ENCODE data around the gene PLEKHG4. TPM values are rescaled to one million over a fixed set of nuclear protein-coding genes. Genes with fewer than 3 reads are reported as not detected.

PLEKHG4 gene
- polyA plus RNA-seq, 1 donor, result 9.2 TPM

DNA sequence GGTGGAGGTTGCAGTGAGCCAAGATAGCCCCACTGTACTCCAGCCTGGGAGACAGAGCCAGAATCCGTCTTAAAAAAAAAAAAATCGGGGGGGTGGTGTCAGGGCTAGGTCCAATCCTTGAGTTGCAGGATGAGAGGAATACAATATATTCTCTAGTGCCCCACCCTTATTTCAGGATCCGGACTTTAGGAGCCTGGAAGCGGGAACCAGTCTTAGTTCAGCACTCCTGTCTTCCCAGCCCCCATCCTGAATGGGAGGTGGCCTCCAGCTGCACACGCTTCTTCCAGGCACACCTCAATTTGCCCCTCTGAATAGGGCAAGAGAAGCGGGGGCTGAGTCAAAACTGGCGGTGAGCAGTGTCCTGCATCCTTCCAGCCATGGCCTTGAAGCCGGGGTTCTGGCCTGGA lies 33.7 kb upstream of the PLEKHG4 start:
- peak overlapping the region; percentile 81 for H3K4me3 ChIP-seq (ENCODE audit: low read length)
- H3K4me1 ChIP-seq (ENCODE audit: control insufficient read depth, insufficient read depth, low read length), result peaks cover 40% of the 10 kb centered on the region
- no peaks in the 10 kb centered on the region for H3K36me3 ChIP-seq (ENCODE audit: control insufficient read depth, insufficient read depth, low read length)
- no peak for DNase-seq
- no peaks in the 10 kb centered on the region for H3K9me3 ChIP-seq (ENCODE audit: control insufficient read depth, low read depth, low read length)
- no peak overlapping the region for H3K27ac ChIP-seq (ENCODE audit: low read length)
- H3K27me3 ChIP-seq (ENCODE audit: control insufficient read depth, insufficient read depth, low read length), result peaks cover 28% of the 10 kb centered on the region
- no CpG with 5 or more reads among the region's 8 CpGs for WGBS (ENCODE audit: insufficient coverage, low lambda C conversion rate)

DNA sequence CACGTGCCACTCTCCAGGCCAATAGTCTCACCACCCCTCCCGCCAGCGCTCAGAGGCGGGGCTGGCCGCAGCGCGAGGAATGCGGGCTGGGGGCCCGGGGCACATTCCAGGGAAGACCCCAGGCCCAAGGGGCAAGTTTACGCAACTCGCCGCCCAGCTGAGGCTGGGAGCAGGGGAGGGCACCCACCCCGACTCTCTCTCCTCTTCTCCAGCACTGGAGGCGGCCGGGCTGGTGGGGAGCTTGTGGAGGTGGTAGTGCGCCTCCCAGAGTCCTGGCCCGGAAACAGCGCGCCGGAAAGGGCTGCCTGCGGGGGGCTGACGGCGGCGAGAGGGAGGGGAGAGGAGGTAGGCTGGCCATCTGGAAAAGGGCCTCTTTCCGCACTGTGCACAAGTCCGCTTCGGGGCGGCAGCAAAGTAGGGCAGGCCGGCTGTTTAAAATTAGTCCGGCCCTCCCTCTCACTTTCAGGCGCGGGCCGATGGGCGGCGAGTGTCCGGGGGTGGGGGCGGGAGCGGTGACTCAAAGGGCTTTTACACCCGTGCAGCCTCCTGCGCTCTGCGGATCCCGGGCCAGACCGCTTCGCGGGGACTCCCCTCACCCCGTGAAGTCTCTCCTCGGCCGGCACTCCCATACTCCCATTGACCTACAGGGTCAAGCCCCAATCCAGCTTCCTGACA lies 33.1 kb upstream of the PLEKHG4 start:
- Histone ChIP-seq H3K9me3 (ENCODE audit: control insufficient read depth, low read depth, low read length) (no peaks in the 10 kb centered on the region), H3K4me3 (ENCODE audit: low read length) (peak overlapping the region; percentile 81), H3K4me1 (ENCODE audit: control insufficient read depth, insufficient read depth, low read length) (peaks cover 34% of the 10 kb centered on the region), H3K27ac (ENCODE audit: low read length) (peak overlapping the region; percentile 79), H3K27me3 (ENCODE audit: control insufficient read depth, insufficient read depth, low read length) (peaks cover 32% of the 10 kb centered on the region), H3K36me3 (ENCODE audit: control insufficient read depth, insufficient read depth, low read length) (no peaks in the 10 kb centered on the region)
- peak; percentile 51 to 79 for DNase-seq
- WGBS (ENCODE audit: insufficient coverage, low lambda C conversion rate), result no CpG with 5 or more reads among the region's 48 CpGs

DNA sequence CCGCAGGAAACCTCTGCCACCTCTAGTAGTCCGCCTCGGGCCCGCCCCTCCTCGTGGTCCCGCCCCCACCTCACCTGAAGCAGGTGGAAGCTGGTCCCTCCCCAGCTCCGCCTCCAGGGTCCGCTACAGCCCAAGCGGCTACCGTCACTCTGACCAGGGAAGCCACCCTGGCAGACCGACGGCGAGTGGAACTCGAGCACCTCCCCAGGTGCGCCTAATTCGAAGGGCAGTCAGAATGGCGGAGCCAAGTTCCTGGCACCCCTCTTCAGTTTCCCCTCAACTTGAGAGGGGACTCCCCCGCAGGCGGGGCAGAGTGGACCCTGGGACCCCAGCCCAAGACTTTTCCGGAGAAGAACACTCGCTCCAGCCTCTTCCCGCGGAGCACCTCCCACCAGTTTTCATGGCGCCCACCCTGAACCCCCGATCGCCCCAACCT lies 32.6 kb upstream of the PLEKHG4 start:
- WGBS (ENCODE audit: insufficient coverage, low lambda C conversion rate), result no CpG with 5 or more reads among the region's 26 CpGs
- H3K4me1 ChIP-seq (ENCODE audit: control insufficient read depth, insufficient read depth, low read length), result peaks cover 29% of the 10 kb centered on the region
- H3K4me3 ChIP-seq (ENCODE audit: low read length), result peak overlapping the region; percentile 81
- peaks cover 34% of the 10 kb centered on the region for H3K27me3 ChIP-seq (ENCODE audit: control insufficient read depth, insufficient read depth, low read length)
- peak overlapping the region; percentile 79 for H3K27ac ChIP-seq (ENCODE audit: low read length)
- peak in 1 of 2 donors; percentile 61 for DNase-seq
- no peaks in the 10 kb centered on the region for H3K9me3 ChIP-seq (ENCODE audit: control insufficient read depth, low read depth, low read length)
- no peaks in the 10 kb centered on the region for H3K36me3 ChIP-seq (ENCODE audit: control insufficient read depth, insufficient read depth, low read length)

DNA sequence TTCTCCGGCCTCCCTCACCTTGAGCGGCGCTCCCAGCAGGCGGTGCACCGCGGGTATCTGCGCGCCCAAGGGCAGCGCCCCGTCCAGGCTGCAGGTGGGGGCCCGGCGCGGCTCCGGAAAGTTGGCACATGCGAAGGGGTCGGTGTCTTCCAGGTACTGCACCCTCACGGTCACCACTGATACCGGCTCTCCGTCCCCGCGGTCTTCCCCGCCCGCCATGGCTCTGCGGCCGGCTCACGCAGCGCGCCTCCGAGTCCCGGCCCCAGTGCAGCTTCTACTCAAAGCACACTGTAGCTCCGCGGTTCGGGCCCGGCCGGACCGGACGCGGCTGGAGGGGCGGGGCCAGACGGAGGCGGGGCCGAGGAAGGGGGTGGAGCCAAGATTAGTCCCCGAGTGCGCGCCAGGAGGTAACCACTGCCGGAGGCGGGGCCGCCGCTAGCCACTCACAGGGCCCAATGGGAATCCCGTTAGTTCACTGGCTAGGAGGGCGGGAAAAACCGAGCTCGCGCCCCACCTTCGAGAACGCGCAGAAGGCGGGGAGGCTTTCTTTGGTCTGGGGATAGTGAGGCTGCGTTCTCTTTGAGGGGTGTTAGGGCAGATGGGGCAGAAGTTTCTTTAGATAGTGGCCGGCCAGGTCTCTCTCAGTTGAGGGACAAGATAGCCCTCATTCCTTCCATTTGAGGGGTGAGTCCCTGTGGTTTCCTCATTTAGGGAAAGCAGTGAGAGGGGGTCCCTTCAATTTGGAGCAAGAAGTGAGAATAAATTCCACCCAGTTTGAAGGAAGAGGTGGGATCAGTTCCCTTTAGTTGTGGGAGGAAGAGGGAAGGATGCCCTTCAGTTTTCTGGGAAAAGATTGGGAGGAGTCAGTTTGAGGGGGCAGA lies 31.9 kb upstream of the PLEKHG4 start, which contains the start of gene FHOD1:
FHOD1 (minus strand) TSS at position 290 of the 881 bp plus-strand sequence; CDS start at position 219, 71 bp downstream.
- no CpG with 5 or more reads among the region's 60 CpGs for WGBS (ENCODE audit: insufficient coverage, low lambda C conversion rate)
- Histone ChIP-seq H3K9me3 (ENCODE audit: control insufficient read depth, low read depth, low read length) (no peaks in the 10 kb centered on the region), H3K4me1 (ENCODE audit: control insufficient read depth, insufficient read depth, low read length) (peaks cover 23% of the 10 kb centered on the region), H3K27me3 (ENCODE audit: control insufficient read depth, insufficient read depth, low read length) (peaks cover 35% of the 10 kb centered on the region), H3K36me3 (ENCODE audit: control insufficient read depth, insufficient read depth, low read length) (no peaks in the 10 kb centered on the region), H3K27ac (ENCODE audit: low read length) (peak within 1 kb of the TSS; percentile 79), H3K4me3 (ENCODE audit: low read length) (peak within 1 kb of the TSS; percentile 81)
- DNase-seq, result peak; percentile 90 to 93

DNA sequence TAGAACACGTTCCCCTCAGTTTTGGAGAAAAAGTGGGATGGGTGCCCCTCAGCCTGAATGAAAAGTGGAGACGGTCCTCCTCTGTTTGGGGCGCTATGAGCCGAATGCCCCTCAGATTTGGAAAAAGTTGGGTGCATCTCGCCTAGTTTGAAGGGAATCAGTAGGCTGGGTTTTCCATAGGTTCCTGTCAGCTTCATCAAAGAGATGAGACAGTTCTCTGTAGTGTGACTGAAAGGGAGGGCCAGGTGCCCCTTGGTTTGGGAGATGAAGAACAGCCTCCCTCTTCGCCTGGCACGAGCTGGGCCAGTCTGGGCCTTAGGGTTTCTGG lies 31.3 kb upstream of the PLEKHG4 start:
- H3K27me3 ChIP-seq (ENCODE audit: control insufficient read depth, insufficient read depth, low read length), result peaks cover 35% of the 10 kb centered on the region
- WGBS (ENCODE audit: insufficient coverage, low lambda C conversion rate), result no CpG with 5 or more reads among the region's 7 CpGs
- no peaks in the 10 kb centered on the region for H3K36me3 ChIP-seq (ENCODE audit: control insufficient read depth, insufficient read depth, low read length)
- H3K9me3 ChIP-seq (ENCODE audit: control insufficient read depth, low read depth, low read length), result no peaks in the 10 kb centered on the region
- H3K27ac ChIP-seq (ENCODE audit: low read length), result no peak overlapping the region
- DNase-seq, result no peak
- H3K4me1 ChIP-seq (ENCODE audit: control insufficient read depth, insufficient read depth, low read length), result peaks cover 23% of the 10 kb centered on the region
- peak overlapping the region; percentile 81 for H3K4me3 ChIP-seq (ENCODE audit: low read length)

DNA sequence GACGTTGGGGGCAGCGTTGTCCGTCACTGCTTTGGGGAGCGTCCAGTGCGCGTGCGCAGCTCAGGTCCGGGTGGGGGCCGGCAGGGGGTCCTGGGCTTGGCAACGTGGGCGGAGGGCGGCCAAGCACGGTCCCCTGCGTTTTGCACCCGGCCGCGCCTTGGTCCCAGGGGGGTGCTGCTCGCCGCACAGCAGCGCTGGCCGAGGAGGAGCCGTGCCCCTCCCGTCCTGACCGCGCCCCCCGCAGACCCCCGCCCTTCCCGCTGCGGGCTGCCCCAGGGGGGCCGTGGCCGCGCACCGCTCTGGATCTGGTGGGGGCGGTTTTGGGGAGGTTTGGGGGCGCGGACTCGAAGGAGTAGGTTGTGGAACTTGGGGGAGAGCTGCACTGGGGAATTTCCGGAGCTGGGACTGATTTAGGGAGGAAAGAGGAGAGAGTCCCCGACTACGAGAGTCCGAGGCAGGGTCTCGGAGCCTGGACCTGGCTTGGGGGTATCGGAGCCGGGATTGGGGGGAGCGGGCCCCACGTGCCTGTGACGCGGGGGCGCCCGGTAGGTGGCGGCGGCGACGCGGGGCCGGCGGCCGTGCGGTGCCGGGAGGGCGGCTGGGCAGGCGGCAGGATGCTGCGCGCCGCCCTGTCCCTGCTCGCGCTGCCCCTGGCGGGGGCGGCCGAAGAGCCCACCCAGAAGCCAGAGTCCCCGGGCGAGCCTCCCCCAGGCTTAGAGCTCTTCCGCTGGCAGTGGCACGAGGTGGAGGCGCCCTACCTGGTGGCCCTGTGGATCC lies 30.7 kb upstream of the PLEKHG4 start, which contains the start of gene SLC9A5:
SLC9A5 (plus strand) TSS at position 579 of the 777 bp plus-strand sequence; CDS start at position 615, 36 bp downstream.
- DNase-seq, result peak in 1 of 2 donors; percentile 47
- Histone ChIP-seq H3K27me3 (ENCODE audit: control insufficient read depth, insufficient read depth, low read length) (peaks cover 35% of the 10 kb centered on the region), H3K27ac (ENCODE audit: low read length) (no peak within 1 kb of the TSS), H3K4me3 (ENCODE audit: low read length) (peak within 1 kb of the TSS; percentile 81), H3K9me3 (ENCODE audit: control insufficient read depth, low read depth, low read length) (no peaks in the 10 kb centered on the region), H3K36me3 (ENCODE audit: control insufficient read depth, insufficient read depth, low read length) (no peaks in the 10 kb centered on the region), H3K4me1 (ENCODE audit: control insufficient read depth, insufficient read depth, low read length) (peaks cover 23% of the 10 kb centered on the region)
- WGBS (ENCODE audit: insufficient coverage, low lambda C conversion rate), result no CpG with 5 or more reads among the region's 75 CpGs

DNA sequence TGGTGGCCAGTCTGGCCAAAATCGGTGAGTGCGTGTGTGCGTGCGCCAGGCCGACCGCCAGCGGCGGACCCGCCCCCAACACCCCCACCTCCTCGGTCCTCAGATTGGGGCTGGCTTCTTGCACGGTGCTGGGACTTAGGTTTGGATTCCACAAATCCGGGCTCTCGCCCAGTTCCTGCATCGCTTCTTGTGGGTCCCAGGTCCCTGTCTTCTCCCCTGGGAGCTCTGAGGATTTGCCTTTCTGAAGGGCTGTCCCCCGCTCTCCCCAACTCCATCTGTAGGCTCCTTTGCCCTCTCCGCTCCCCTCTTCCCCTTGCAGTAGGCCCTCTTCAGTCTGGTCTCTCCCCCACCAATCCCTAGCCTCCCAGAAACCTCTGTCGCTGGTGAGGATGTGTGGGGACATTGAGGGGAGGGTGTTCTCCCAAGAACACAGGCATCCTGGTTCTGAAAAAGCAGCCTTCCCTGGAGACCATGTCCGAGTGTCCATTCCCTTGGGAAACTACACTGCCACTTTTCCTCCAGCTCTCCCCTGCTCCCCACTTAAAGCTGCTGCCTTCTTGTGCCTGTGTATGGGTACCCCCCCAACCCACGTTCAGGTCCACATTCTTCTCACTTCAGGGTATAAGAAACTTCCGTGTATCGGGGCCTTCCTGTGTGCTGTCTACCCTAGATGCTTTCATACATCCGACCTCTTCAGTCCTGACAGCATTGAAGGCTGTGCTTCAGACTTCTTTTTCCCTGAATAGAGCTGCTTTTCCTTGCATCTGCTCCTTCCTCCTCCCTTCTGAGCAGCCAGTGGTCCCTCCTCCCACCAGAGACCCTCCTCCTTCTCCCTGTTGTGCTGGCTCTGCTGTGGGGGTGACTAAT lies 29.9 kb upstream of the PLEKHG4 start:
- DNase-seq, result no peak
- Histone ChIP-seq H3K36me3 (ENCODE audit: control insufficient read depth, insufficient read depth, low read length) (no peaks in the 10 kb centered on the region), H3K27ac (ENCODE audit: low read length) (no peak overlapping the region), H3K4me1 (ENCODE audit: control insufficient read depth, insufficient read depth, low read length) (peaks cover 23% of the 10 kb centered on the region), H3K27me3 (ENCODE audit: control insufficient read depth, insufficient read depth, low read length) (peaks cover 35% of the 10 kb centered on the region), H3K4me3 (ENCODE audit: low read length) (peak overlapping the region; percentile 31), H3K9me3 (ENCODE audit: control insufficient read depth, low read depth, low read length) (no peaks in the 10 kb centered on the region)
- WGBS (ENCODE audit: insufficient coverage, low lambda C conversion rate), result 0% methylated on average over 1 of the region's 22 CpGs

DNA sequence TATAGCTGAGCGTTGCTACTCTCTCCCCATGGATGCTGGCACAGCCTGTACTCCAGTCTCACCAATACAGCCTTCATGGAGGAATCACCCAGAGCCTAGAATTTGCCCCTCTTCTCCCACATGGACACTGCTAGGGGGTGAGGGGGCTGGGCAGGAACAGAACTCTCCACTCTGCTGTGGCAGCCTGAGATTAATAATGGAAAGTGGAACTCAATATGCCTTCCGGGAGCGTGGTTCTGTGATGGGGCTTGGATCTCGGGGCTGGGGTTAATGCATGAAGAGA lies 29.3 kb upstream of the PLEKHG4 start:
- WGBS (ENCODE audit: insufficient coverage, low lambda C conversion rate), result no CpG with 5 or more reads among the region's 4 CpGs
- DNase-seq, result no peak
- H3K4me1 ChIP-seq (ENCODE audit: control insufficient read depth, insufficient read depth, low read length), result peaks cover 23% of the 10 kb centered on the region

DNA sequence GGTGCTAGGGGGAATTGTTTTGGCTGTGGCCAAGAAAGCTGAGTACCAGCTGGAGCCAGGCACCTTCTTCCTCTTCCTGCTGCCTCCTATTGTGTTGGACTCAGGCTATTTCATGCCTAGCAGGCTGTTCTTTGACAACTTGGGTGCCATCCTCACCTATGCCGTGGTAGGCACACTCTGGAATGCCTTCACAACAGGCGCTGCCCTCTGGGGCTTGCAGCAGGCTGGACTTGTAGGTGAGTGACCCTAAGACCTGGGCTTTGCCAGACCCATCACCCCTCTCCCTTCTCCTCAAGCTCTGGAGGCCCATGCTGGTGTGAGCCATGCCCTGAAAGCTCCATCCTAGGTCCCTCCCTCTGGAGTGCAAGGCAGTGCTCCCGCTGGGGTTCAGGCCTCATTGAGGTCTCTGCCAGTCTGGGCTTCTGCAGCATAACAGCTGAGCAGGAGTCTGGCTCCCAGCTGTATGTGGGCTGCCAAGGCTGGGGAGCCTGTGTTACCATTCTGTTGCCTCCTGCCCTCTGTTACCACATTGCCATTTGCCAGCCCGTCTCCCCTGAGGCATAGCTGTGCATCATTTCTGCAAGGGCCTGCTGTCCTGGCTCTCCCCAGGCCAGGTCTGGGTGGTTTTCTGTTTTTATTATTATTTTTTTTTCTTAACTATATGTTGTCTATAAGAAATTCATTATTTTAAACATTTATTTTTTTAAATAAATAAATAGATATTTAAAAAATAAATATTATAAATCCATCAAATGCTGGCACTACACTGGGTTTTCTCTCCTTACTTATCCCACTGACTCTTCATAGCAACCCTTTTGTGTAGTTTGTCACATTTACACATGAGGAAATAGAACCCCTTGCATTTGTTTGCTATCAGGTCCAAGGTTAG lies 26.5 kb upstream of the PLEKHG4 start:
- H3K27ac ChIP-seq (ENCODE audit: low read length), result no peak overlapping the region
- H3K4me1 ChIP-seq (ENCODE audit: control insufficient read depth, insufficient read depth, low read length), result peaks cover 11% of the 10 kb centered on the region
- no peak for DNase-seq
- no peaks in the 10 kb centered on the region for H3K9me3 ChIP-seq (ENCODE audit: control insufficient read depth, low read depth, low read length)
- no peak overlapping the region for H3K4me3 ChIP-seq (ENCODE audit: low read length)
- WGBS (ENCODE audit: insufficient coverage, low lambda C conversion rate), result no CpG with 5 or more reads among the region's 4 CpGs
- H3K27me3 ChIP-seq (ENCODE audit: control insufficient read depth, insufficient read depth, low read length), result peaks cover 34% of the 10 kb centered on the region
- no peaks in the 10 kb centered on the region for H3K36me3 ChIP-seq (ENCODE audit: control insufficient read depth, insufficient read depth, low read length)

More for the DNA sequence above, 29.3 kb upstream of the PLEKHG4 start:
- Histone ChIP-seq H3K27me3 (ENCODE audit: control insufficient read depth, insufficient read depth, low read length) (peaks cover 35% of the 10 kb centered on the region), H3K9me3 (ENCODE audit: control insufficient read depth, low read depth, low read length) (no peaks in the 10 kb centered on the region), H3K27ac (ENCODE audit: low read length) (no peak overlapping the region), H3K4me3 (ENCODE audit: low read length) (no peak overlapping the region), H3K36me3 (ENCODE audit: control insufficient read depth, insufficient read depth, low read length) (no peaks in the 10 kb centered on the region)

All from large intestine (tissue), 3 donors.